Gastroesophageal sphincter (tissue), 4 donors: ENCODE data around the gene GRM7. TPM values are rescaled to one million over a fixed set of nuclear protein-coding genes. Genes with fewer than 3 reads are reported as not detected.

Source experiments
- ATAC-seq: fragments of 150-250 bp; one replicate; pipeline ENCODE4 v1.9.1; 2016; ENCODE audit warnings: mild to moderate bottlenecking, moderate library complexity
- H3K27ac ChIP-seq, 4 donors: fragments of 200-600 bp; sonication (generic) in 3 of 4; 1 replicate in 3 of 4; 2 replicates in 1 of 4; pipeline ENCODE4 v1.5.1; 2016 to 2019
- H3K27me3 ChIP-seq: fragments of 200-600 bp; sonication (generic); one replicate; pipeline ENCODE4 v1.5.1; 2019
- H3K36me3 ChIP-seq, 2 donors: fragments of 200-600 bp; sonication (generic); one replicate each; pipeline ENCODE4 v1.5.1; 2019; ENCODE audit warnings: control low read depth in 1 of 2
- H3K4me1 ChIP-seq, 3 donors: fragments of 200-600 bp; sonication (generic); 1 replicate in 2 of 3; 2 replicates in 1 of 3; pipeline ENCODE4 v1.5.1; 2016 to 2019; ENCODE audit warnings: control low read depth in 2 of 3
- H3K4me3 ChIP-seq, 2 donors: fragments of 200-600 bp; sonication (generic); one replicate each; pipeline ENCODE4 v1.5.1; 2019; ENCODE audit warnings: mild to moderate bottlenecking in 1 of 2, moderate library complexity in 1 of 2
- H3K9me3 ChIP-seq, 3 donors: fragments of 200-600 bp; sonication (generic); one replicate each; pipeline ENCODE4 v1.5.1; 2017 to 2019; ENCODE audit warnings: control low read depth in 2 of 3
- CTCF ChIP-seq, 4 experiments: fragments of 200-600 bp in 2 of 4; fragments of 450-650 bp in 2 of 4; sonication (generic) in 1 of 4; IDR thresholded peaks; one replicate each; pipeline ENCODE4 v1.5.1; 2017 to 2019; ENCODE audit warnings: antibody characterized with exemption in 4 of 4, mild to moderate bottlenecking in 2 of 4, moderate library complexity in 2 of 4
- EP300 ChIP-seq: sonication (generic); formaldehyde crosslinking; IDR thresholded peaks from one replicate; pipeline ENCODE4 v1.6.1; 2017; ENCODE audit warnings: antibody characterized with exemption, mild to moderate bottlenecking
- POLR2A ChIP-seq, 2 donors: fragments of 450-650 bp; IDR thresholded peaks; one replicate each; pipeline ENCODE4 v1.6.1; 2017; ENCODE audit warnings: antibody characterized with exemption in 2 of 2, mild to moderate bottlenecking in 2 of 2, moderate library complexity in 1 of 2
- POLR2AphosphoS5 ChIP-seq: sonication (generic); formaldehyde crosslinking; IDR thresholded peaks from one replicate; pipeline ENCODE4 v1.6.1; 2017; ENCODE audit warnings: antibody characterized with exemption
- WGBS, 2 donors: methylation state at CpG; one replicate each; pipeline ENCODE4 v1.1.5; 2018; ENCODE audit warnings: low coverage in 1 of 2; 5-methylcytosine and 5-hydroxymethylcytosine counted together
- total RNA-seq, 4 donors: library from RNA; depleted of rRNA; stranded (reverse); fragments of >200 nt; gene quantifications; one replicate each; pipeline ENCODE4 v1.1.0, GENCODE V29; 2016

Gene GRM7
- total RNA-seq, 4 donors from 2014 or later, result 0.40 to 7.6 TPM; not detected in 2

GRCh38 chr3:7588236-7588635, 727.3 kb downstream of the GRM7 start:
- Histone ChIP-seq H3K27me3 (no peaks in the 10 kb centered on the region), H3K4me3 (no peak overlapping the region), H3K36me3 (no peaks in the 10 kb centered on the region), H3K4me1 (no peaks in the 10 kb centered on the region), H3K9me3 (no peaks in the 10 kb centered on the region), H3K27ac (no peak overlapping the region)
- no peak for ATAC-seq
- TF ChIP-seq POLR2AphosphoS5 (no peak), CTCF (IDR thresholded peaks at IDR 0.05) (no peak), POLR2A (IDR thresholded peaks at IDR 0.05) (no peak), EP300 (no peak)
- WGBS, 2 donors, result 86 to 100% methylated on average over 1 to 3 of the region's 4 CpGs

GRCh38 chr3:7589526-7589925, 728.6 kb downstream of the GRM7 start:
- Histone ChIP-seq H3K27me3 (no peaks in the 10 kb centered on the region), H3K27ac (no peak overlapping the region), H3K4me3 (no peak overlapping the region), H3K36me3 (no peaks in the 10 kb centered on the region), H3K9me3 (no peaks in the 10 kb centered on the region), H3K4me1 (no peaks in the 10 kb centered on the region)
- WGBS, 2 donors, result 80 to 81% methylated on average over 2 of the region's 2 CpGs
- no peak for ATAC-seq
- TF ChIP-seq POLR2A (IDR thresholded peaks at IDR 0.05), result no peak
- TF ChIP-seq CTCF (IDR thresholded peaks at IDR 0.05), result no peak

- WGBS, 2 donors, result 64 to 94% methylated on average over 2 of the region's 2 CpGs
- Histone ChIP-seq H3K4me1 (no peaks in the 10 kb centered on the region), H3K27me3 (no peaks in the 10 kb centered on the region), H3K4me3 (no peak overlapping the region), H3K27ac (no peak overlapping the region), H3K9me3 (no peaks in the 10 kb centered on the region), H3K36me3 (no peaks in the 10 kb centered on the region)
- no peak for ATAC-seq
- TF ChIP-seq EP300 (no peak), POLR2A (IDR thresholded peaks at IDR 0.05) (no peak), CTCF (IDR thresholded peaks at IDR 0.05) (no peak), POLR2AphosphoS5 (no peak)
Observed at GRCh38 chr3:7602297-7602696, 741.4 kb downstream of the GRM7 start.

- Histone ChIP-seq H3K27me3 (no peaks in the 10 kb centered on the region), H3K4me1 (no peaks in the 10 kb centered on the region), H3K4me3 (no peak overlapping the region), H3K27ac (no peak overlapping the region), H3K9me3 (no peaks in the 10 kb centered on the region), H3K36me3 (no peaks in the 10 kb centered on the region)
- TF ChIP-seq POLR2AphosphoS5 (no peak), EP300 (no peak), CTCF (IDR thresholded peaks at IDR 0.05) (no peak), POLR2A (IDR thresholded peaks at IDR 0.05) (no peak)
- ATAC-seq, result no peak
- WGBS, 2 donors, result 25 to 54% methylated on average over 2 of the region's 2 CpGs
Observed at GRCh38 chr3:7607083-7607482, 746.2 kb downstream of the GRM7 start.

- Histone ChIP-seq H3K4me3 (no peak overlapping the region), H3K27ac (no peak overlapping the region), H3K4me1 (no peaks in the 10 kb centered on the region), H3K9me3 (no peaks in the 10 kb centered on the region), H3K36me3 (no peaks in the 10 kb centered on the region), H3K27me3 (no peaks in the 10 kb centered on the region)
- TF ChIP-seq CTCF (IDR thresholded peaks at IDR 0.05) (no peak), POLR2AphosphoS5 (no peak), POLR2A (IDR thresholded peaks at IDR 0.05) (no peak), EP300 (no peak)
- WGBS, 2 donors, result 58 to 87% methylated on average over 2 of the region's 2 CpGs
- no peak for ATAC-seq
Observed at GRCh38 chr3:7607676-7608075, 746.8 kb downstream of the GRM7 start.
